ENCODE results near the gene PCDHGA1.
"Not testable (repeated sequence)": the region's sequence is repeated elsewhere in the genome, so short reads cannot be mapped to it uniquely, and the experiment has no call there.

Gene PCDHGA1

DNA sequence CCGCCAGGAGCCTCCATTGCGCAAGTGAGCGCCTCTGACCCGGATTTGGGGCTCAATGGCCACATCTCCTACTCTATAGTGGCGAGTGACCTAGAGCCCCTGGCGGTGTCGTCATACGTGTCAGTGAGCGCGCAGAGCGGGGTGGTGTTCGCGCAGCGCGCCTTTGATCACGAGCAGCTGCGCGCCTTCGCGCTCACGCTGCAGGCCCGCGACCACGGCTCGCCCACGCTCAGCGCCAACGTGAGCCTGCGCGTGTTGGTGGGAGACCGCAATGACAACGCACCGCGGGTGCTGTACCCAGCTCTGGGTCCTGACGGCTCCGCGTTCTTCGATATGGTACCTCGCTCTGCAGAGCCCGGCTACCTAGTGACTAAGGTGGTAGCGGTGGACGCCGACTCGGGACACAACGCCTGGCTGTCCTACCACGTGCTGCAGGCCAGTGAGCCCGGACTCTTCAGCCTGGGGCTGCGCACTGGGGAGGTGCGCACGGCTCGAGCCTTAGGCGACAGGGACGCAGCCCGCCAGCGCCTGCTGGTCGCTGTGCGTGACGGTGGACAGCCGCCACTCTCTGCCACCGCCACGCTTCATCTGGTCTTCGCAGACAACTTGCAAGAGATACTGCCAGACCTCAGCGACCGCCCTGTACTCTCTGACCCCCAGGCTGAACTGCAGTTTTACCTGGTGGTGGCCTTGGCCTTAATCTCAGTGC lies 79.4 kb downstream of the PCDHGA1 start:
- no peak for DNase-seq (ENCODE audit: low spot score)

GRCh38 chr5:141411575-141411974 lies 81.3 kb downstream of the PCDHGA1 start:
- DNase-seq (ENCODE audit: low spot score) = no peak

GRCh38 chr5:141412854-141413539 lies 82.7 kb downstream of the PCDHGA1 start, which contains the start of gene PCDHGA10:
PCDHGA10 (plus strand) TSS chr5:141412987; CDS start chr5:141413176, 189 bp downstream.
- DNase-seq (ENCODE audit: low spot score) = peak; percentile 67

DNA sequence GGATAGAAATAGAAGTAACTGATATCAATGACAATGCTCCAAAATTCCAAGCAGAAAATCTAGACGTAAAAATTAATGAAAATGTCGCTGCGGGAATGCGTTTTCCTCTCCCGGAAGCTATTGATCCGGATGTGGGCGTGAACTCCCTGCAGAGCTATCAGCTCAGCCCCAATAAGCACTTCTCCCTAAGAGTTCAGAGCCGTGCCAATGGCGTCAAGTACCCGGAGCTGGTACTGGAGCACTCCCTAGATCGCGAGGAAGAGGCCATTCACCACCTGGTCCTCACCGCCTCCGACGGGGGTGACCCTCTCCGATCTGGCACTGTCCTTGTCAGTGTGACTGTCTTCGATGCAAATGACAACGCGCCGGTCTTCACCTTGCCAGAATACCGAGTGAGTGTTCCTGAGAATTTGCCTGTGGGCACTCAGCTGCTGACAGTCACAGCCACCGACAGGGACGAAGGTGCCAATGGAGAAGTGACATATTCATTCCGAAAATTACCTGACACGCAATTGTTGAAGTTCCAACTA lies 83.3 kb downstream of the PCDHGA1 start:
- no peak for DNase-seq (ENCODE audit: low spot score)

GRCh38 chr5:141414548-141415274 lies 84.4 kb downstream of the PCDHGA1 start:
- DNase-seq (ENCODE audit: low spot score) = not testable (repeated sequence)

- DNase-seq (ENCODE audit: low spot score) = not testable (repeated sequence)
These were observed 84.9 kb downstream of the PCDHGA1 start for GRCh38 chr5:141415275-141415618.

GRCh38 chr5:141417494-141418172 lies 87.3 kb downstream of the PCDHGA1 start, which contains the start of gene PCDHGB7:
PCDHGB7 (plus strand) TSS chr5:141417677; CDS start chr5:141417860, 183 bp downstream.
- DNase-seq (ENCODE audit: low spot score) = peak; percentile 67

DNA sequence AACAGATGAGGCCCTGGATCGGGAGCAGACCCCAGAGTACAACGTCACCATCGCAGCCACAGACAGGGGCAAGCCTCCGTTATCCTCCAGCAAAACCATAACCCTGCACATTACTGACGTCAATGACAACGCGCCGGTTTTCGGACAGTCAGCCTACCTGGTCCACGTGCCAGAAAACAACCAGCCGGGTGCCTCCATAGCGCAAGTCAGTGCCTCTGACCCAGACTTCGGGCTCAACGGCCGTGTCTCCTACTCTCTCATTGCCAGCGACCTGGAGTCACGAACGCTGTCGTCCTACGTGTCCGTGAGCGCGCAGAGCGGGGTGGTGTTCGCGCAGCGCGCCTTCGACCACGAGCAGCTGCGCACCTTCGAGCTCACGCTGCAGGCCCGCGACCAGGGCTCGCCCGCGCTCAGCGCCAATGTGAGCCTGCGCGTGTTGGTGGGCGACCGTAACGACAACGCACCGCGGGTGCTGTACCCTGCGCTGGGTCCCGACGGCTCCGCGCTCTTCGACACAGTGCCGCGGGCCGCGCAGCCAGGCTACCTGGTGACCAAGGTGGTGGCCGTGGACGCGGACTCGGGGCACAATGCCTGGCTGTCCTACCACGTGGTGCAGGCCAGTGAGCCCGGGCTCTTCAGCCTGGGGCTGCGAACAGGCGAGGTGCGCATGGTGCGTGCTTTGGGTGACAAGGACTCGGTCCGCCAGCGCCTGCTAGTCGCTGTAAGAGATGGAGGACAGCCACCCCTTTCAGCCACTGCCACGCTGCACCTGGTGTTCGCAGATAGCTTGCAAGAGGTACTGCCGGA lies 89.0 kb downstream of the PCDHGA1 start:
- no peak for DNase-seq (ENCODE audit: low spot score)

- DNase-seq (ENCODE audit: low spot score) = peak; percentile 48
These were observed 90.7 kb downstream of the PCDHGA1 start, which contains the start of gene PCDHGA11 for GRCh38 chr5:141420855-141421488. PCDHGA11 (plus strand) TSS chr5:141421051; CDS start chr5:141421228, 177 bp downstream.

DNA sequence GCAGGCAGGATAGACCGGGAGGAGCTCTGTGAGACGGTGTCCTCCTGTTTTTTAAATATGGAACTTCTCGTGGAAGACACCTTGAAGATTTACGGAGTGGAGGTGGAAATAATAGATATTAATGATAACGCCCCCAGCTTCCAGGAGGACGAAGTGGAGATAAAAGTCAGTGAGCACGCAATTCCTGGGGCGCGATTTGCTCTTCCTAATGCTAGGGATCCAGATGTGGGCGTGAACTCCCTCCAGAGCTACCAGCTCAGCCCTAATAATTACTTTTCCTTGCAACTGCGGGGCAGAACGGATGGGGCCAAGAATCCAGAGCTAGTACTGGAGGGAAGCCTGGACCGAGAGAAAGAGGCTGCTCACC lies 91.2 kb downstream of the PCDHGA1 start:
- no peak for DNase-seq (ENCODE audit: low spot score)

- no peak for DNase-seq (ENCODE audit: low spot score)
These were observed 92.5 kb downstream of the PCDHGA1 start for GRCh38 chr5:141422742-141423291.

GRCh38 chr5:141427783-141428426 lies 97.6 kb downstream of the PCDHGA1 start:
- no peak for DNase-seq (ENCODE audit: low spot score)

- no peak for DNase-seq (ENCODE audit: low spot score)
These were observed 100.2 kb downstream of the PCDHGA1 start, which contains the start of gene PCDHGA12 for GRCh38 chr5:141430332-141431113. PCDHGA12 (plus strand) TSS chr5:141430507; CDS start chr5:141430760, 253 bp downstream.

GRCh38 chr5:141431286-141431685 lies 101.0 kb downstream of the PCDHGA1 start:
- DNase-seq (ENCODE audit: low spot score) = no peak

DNA sequence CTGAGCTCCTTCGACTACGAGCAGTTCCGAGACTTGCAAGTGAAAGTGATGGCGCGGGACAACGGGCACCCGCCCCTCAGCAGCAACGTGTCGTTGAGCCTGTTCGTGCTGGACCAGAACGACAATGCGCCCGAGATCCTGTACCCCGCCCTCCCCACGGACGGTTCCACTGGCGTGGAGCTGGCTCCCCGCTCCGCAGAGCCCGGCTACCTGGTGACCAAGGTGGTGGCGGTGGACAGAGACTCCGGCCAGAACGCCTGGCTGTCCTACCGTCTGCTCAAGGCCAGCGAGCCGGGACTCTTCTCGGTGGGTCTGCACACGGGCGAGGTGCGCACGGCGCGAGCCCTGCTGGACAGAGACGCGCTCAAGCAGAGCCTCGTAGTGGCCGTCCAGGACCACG lies 102.0 kb downstream of the PCDHGA1 start:
- DNase-seq (ENCODE audit: low spot score) = not testable (repeated sequence)

DNA sequence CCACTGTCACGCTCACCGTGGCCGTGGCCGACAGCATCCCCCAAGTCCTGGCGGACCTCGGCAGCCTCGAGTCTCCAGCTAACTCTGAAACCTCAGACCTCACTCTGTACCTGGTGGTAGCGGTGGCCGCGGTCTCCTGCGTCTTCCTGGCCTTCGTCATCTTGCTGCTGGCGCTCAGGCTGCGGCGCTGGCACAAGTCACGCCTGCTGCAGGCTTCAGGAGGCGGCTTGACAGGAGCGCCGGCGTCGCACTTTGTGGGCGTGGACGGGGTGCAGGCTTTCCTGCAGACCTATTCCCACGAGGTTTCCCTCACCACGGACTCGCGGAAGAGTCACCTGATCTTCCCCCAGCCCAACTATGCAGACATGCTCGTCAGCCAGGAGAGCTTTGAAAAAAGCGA lies 102.4 kb downstream of the PCDHGA1 start:
- not testable (repeated sequence) for DNase-seq (ENCODE audit: low spot score)

- no peak for DNase-seq (ENCODE audit: low spot score)
These were observed 103.7 kb downstream of the PCDHGA1 start for GRCh38 chr5:141434006-141434405.

- DNase-seq (ENCODE audit: low spot score) = no peak
These were observed 106.9 kb downstream of the PCDHGA1 start for GRCh38 chr5:141437221-141437620.

All from iPS-NIHi11 (cell line).